Smooth muscle cell of the umbilical artery (primary cell): Measurements from ENCODE around the gene BLMH. TPM values are rescaled to one million over a fixed set of nuclear protein-coding genes. Genes with fewer than 3 reads are reported as not detected.

Experiments used
- total RNA-seq: library from RNA; depleted of rRNA; stranded (reverse); fragments of >200 nt; gene quantifications from 2 replicates; pipeline ENCODE4 v1.2.3, GENCODE V29; 2014

The BLMH gene, protein sequence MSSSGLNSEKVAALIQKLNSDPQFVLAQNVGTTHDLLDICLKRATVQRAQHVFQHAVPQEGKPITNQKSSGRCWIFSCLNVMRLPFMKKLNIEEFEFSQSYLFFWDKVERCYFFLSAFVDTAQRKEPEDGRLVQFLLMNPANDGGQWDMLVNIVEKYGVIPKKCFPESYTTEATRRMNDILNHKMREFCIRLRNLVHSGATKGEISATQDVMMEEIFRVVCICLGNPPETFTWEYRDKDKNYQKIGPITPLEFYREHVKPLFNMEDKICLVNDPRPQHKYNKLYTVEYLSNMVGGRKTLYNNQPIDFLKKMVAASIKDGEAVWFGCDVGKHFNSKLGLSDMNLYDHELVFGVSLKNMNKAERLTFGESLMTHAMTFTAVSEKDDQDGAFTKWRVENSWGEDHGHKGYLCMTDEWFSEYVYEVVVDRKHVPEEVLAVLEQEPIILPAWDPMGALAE
- 27.9 and 35.6 TPM in 2 replicates for total RNA-seq

DNA sequence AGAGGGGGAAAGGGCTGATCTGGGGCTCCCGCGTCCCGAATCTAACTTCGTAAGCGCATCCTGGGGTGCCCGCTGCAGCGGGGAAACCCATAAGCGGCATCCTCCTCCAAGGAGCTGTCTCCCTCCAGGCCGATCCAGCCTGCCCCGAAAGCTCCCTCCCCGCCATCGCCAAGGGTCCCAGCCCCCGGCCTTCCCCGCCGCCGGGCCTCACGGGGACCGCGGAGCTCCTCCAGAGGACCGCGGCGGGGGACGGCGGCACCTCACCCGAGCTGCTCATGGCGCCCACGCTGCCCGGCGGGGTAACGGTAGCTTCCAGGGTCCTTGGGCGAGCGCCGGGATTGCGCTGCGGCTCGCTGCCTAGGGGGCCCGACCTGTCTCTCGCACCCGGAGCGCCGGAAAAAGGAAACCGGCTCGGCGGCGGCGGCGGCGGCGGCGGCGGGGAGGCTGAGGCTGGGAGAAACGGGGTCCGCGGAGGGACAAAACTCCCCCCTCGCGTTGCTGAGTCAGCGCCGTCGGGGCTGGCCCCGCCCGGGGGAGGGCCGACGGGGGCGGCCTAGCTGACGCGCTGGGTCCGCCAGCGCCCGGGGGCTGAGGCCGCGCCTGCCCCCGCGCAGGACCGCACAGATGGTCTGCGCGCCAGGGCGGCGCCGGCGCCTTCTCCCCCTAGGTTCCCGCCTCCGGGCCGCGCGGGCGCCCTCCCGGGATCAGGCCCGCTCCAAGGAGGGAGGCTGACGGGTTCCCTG lies at the start of gene BLMH:
BLMH (minus strand) TSS at position 402 of the 743 bp plus-strand sequence; CDS start at position 277, 125 bp downstream.

DNA sequence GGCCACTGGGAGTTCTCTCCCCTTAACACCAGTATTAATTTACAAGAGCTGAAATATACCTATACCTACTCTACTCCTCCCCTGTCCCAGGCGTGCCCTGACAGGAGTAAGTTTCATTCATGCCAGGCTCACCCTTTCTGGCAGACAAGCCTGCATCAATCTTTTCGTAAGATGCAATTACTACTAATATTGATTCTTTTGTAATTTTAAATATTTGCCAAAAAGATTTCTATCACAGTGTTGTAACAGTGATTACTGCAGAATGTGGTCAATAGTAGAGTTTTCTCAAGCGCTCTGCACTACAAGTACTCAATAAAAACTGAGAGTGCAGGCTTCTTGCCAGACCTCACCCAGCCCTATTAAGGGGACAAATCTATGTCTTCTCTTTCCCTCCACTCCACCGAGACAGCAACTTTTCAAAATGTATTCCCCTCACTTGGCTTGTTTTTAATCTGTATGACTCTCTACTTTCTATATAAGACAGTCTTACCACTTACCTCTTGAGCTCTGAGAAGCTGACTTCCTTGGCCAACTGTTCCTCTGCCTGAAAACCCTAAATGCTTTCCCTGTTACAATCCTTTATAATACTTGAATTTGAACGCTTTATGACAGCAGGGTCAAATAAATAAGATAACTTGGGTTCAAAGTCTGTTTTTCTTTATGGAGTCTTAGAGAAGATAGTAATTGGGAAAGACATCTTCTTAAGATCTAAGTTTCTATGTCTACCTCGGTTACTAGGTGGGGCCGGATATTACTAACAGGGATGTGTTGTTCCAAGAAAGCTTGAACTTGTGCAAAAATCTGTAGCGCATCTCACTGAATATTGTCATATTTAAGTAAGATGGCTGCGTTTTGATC lies 42.0 kb upstream of the BLMH start, which contains the start of gene TMIGD1:
TMIGD1 (minus strand) TSS at position 555 of the 858 bp plus-strand sequence. CDS start 1,924 bp downstream, outside the sequence.

DNA sequence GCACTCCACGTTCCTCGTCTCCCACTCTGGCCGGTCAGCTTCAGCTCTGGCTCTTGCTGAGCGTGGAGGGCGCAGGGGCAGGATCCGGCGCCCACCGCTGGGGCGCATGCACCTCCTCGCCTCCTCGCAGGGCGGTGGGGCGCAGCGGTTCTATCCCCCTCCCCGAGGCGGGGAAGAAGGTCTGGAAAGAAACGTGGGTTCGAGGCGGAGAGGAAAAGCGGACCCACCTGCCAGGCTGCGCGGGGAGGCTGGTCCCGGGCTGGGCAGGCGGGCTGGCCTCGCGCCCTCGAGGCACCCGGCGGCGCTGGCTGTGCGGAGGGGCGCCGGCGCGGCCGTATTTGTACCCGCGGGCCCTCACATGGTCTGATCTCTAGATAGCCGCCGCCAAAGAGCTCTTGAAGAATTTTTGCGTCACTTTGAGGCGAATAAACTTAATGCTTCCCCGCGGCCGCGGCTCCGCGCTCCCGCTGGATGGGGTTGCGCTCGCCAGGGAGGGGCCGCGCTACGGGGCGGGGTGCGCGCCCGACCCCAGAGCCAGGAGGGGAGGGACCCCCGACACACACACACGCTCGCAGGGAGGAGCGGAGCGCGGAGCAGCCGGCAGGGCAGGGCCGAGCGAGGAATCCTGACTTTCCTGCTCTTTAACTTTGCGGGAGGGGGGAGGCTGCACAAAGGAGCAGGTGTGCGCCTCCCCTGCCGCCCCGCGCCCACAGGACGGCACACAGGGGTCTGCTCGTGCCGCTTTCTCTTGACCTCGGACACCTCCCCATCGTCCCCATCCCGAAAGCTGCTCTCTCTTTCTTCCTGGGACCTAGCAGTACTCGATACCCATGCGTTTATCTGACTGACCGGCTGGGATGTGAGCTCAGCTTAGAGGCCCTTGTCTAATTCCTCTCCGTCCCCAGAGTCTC lies 56.1 kb downstream of the BLMH start, which contains the start of gene SLC6A4:
SLC6A4 (minus strand) TSS at position 312 of the 911 bp plus-strand sequence. CDS start 13,739 bp downstream, outside the sequence.

Other genes with a start within 250 kb of the BLMH start
- 7.7 and 13.4 TPM in 2 replicates for gene NSRP1, start 175.1 kb downstream of the BLMH start, total RNA-seq
- not detected in 2 replicates for gene SLC6A4, start 56.2 kb downstream of the BLMH start, total RNA-seq
- gene TMIGD1, start 42.1 kb upstream of the BLMH start, total RNA-seq = not detected in 2 replicates
- gene CPD, start 87.0 kb upstream of the BLMH start, total RNA-seq = 175 and 287 TPM in 2 replicates
- 45.1 and 50.7 TPM in 2 replicates for gene GOSR1, start 185.5 kb upstream of the BLMH start, total RNA-seq